Measurements from ENCODE around the gene CPT1C.

- TF ChIP-seq HOXB5 (CRISPR knock-in tag; IDR thresholded peaks at IDR 0.05): no peak
- no peak for TF ChIP-seq CTCF (IDR thresholded peaks at IDR 0.05)
- no peak for TF ChIP-seq RAD21 (conservative IDR thresholded peaks at IDR 0.05 in 1 of 2, IDR thresholded peaks at IDR 0.05 in 1 of 2)
- peak; percentile 69 for TF ChIP-seq POLR2A (IDR thresholded peaks at IDR 0.05; ENCODE audit: low read length)
Measured at GRCh38 chr19:49676136-49676783, 14.7 kb upstream of the CPT1C start.
